Esophagus muscularis mucosa (tissue), 4 donors: Measurements from ENCODE around the gene ZNF880.

Source experiments
- EP300 ChIP-seq: sonication (generic); formaldehyde crosslinking; IDR thresholded peaks from one replicate; pipeline ENCODE4 v1.6.1; 2017; ENCODE audit warnings: antibody characterized with exemption
- POLR2A ChIP-seq: fragments of 450-650 bp; IDR thresholded peaks from one replicate; pipeline ENCODE4 v1.6.1; 2017; ENCODE audit warnings: antibody characterized with exemption, moderate library complexity, mild to moderate bottlenecking, low read depth
- TF ChIP-seq, protein P1 (sequence below), 3 experiments: fragments of 200-600 bp in 2 of 3; fragments of 450-650 bp in 1 of 3; sonication (generic) in 2 of 3; IDR thresholded peaks; one replicate each; pipeline ENCODE4 v1.5.1; 2017 to 2019; ENCODE audit warnings: antibody characterized with exemption in 3 of 3, mild to moderate bottlenecking in 2 of 3, moderate library complexity in 1 of 3

DNA sequence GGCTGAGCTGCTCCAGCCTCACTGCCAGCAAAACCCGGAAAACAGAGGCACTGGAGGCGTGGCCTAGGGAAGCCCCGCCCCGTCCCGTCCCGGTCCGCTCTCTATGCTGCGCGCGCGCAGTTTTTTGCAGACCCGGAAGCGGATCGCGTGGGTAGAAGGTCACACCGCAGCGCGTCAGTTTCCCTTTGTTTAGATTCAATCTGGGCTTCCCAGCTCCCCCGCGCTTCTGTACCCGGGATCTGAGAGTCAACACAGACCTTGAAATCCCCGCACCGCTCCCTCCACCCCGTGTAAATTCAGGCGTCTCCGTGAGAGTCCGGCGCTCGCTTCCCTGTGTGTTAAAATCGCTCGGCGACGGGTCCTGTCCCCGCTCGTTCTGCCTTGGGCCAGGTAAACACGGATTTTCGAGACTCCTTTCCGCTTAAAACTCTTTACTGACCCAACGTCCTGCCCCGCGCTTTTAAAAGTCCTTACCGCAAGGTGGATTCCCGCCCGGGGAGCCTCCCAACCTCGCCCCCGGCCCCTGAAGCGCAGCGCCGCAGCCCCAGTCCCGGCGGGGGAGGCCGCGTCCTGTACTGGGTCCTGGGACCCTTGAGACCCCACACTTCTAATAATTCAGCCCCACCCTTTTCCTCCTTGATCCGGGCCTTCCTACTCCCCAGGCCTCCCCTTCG lies 33.5 kb upstream of the ZNF880 start, which contains the start of gene ZNF610:
- TF ChIP-seq POLR2A, result no peak
- TF ChIP-seq, protein P1, sequence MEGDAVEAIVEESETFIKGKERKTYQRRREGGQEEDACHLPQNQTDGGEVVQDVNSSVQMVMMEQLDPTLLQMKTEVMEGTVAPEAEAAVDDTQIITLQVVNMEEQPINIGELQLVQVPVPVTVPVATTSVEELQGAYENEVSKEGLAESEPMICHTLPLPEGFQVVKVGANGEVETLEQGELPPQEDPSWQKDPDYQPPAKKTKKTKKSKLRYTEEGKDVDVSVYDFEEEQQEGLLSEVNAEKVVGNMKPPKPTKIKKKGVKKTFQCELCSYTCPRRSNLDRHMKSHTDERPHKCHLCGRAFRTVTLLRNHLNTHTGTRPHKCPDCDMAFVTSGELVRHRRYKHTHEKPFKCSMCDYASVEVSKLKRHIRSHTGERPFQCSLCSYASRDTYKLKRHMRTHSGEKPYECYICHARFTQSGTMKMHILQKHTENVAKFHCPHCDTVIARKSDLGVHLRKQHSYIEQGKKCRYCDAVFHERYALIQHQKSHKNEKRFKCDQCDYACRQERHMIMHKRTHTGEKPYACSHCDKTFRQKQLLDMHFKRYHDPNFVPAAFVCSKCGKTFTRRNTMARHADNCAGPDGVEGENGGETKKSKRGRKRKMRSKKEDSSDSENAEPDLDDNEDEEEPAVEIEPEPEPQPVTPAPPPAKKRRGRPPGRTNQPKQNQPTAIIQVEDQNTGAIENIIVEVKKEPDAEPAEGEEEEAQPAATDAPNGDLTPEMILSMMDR (IDR thresholded peaks at IDR 0.05), result no peak
- TF ChIP-seq EP300, result no peak
